B cell (primary cell): ENCODE results near the gene COBL. TPM values are rescaled to one million over a fixed set of nuclear protein-coding genes. Genes with fewer than 3 reads are reported as not detected.

Experiments
- ATAC-seq: fragments of 200-7000 bp; cut with Tn5 transposase; one replicate; pipeline ENCODE4 v1.10.0; 2021; ENCODE audit warnings: low read depth, mild to moderate bottlenecking, moderate number of reproducible peaks, moderate library complexity
- CTCF ChIA-PET: fragments of 350-600 bp; sonication (Branson Sonifier 250); formaldehyde crosslinking; loops from one replicate; lab custom pipeline; 2021; ENCODE audit warnings: antibody characterized with exemption, inconsistent platforms; lab: Charles Lee
- POLR2A ChIA-PET: fragments of 350-600 bp; sonication (Branson Sonifier 250); formaldehyde crosslinking; loops from one replicate; lab custom pipeline; 2021; ENCODE audit warnings: antibody characterized with exemption; lab: Charles Lee
- DNase-seq: peaks from one replicate; pipeline ENCODE4 v3.0.0; 2013
- H2AFZ ChIP-seq: 2 replicates; pipeline ENCODE4 v1.6.1; 2012; ENCODE audit warnings: mild to moderate bottlenecking, low read depth, low read length; ENCODE audit not compliant: insufficient read depth, poor library complexity, severe bottlenecking
- H3K27ac ChIP-seq, 2 donors: 1 replicate in 1 of 2; 2 replicates in 1 of 2; pipeline ENCODE4 v1.5.1; 2012 to 2013; ENCODE audit warnings: low read length in 2 of 2, mild to moderate bottlenecking in 2 of 2, moderate library complexity in 1 of 2
- H3K27me3 ChIP-seq, 4 experiments: fragments of 200-600 bp in 1 of 4; sonication (generic) in 1 of 4; replicated peaks in 1 of 4; 1 replicate in 2 of 4; 2 replicates in 2 of 4; pipeline versions ENCODE4 v1.6.1 to v1.7.0; 2013 to 2016; ENCODE audit warnings: low read length in 3 of 4, mild to moderate bottlenecking in 2 of 4, mixed read lengths in 1 of 4, moderate library complexity in 1 of 4; ENCODE audit not compliant: insufficient read depth in 4 of 4, control insufficient read depth in 3 of 4; ENCODE audit errors: control extremely low read depth in 1 of 4
- H3K36me3 ChIP-seq, 2 experiments: replicated peaks in 1 of 2; 1 replicate in 1 of 2; 2 replicates in 1 of 2; pipeline versions ENCODE4 v1.6.1 to v1.7.1; 2013; ENCODE audit warnings: low read length in 1 of 2; ENCODE audit not compliant: insufficient read depth in 2 of 2, control insufficient read depth in 1 of 2; ENCODE audit errors: control extremely low read depth in 1 of 2, extremely low read depth in 1 of 2
- H3K4me1 ChIP-seq, 2 donors: fragments of 200-600 bp in 1 of 2; sonication (generic) in 1 of 2; 1 replicate in 1 of 2; 2 replicates in 1 of 2; pipeline versions ENCODE4 v1.5.1 to v1.6.1; 2013 to 2017; ENCODE audit warnings: low read length in 2 of 2; ENCODE audit not compliant: control insufficient read depth in 2 of 2, insufficient read depth in 2 of 2
- H3K4me2 ChIP-seq: replicated peaks from 2 replicates; pipeline ENCODE3; 2012; ENCODE audit warnings: mild to moderate bottlenecking, low read depth, low read length; ENCODE audit not compliant: poor library complexity, severe bottlenecking
- H3K4me3 ChIP-seq, 5 experiments: fragments of 200-600 bp in 1 of 5; sonication (generic) in 1 of 5; 1 replicate in 3 of 5; 2 replicates in 2 of 5; pipeline versions ENCODE4 v1.5.1 to v1.7.0; 2011 to 2016; ENCODE audit warnings: low read length in 4 of 5, mild to moderate bottlenecking in 4 of 5, low read depth in 2 of 5, control low read depth in 1 of 5, moderate library complexity in 1 of 5; ENCODE audit not compliant: insufficient read depth in 1 of 5; ENCODE audit errors: control extremely low read depth in 1 of 5, extremely low read depth in 1 of 5
- H3K79me2 ChIP-seq: fragments of 200-600 bp; sonication (generic); one replicate; pipeline ENCODE4 v1.6.0; 2016; ENCODE audit warnings: low read length; ENCODE audit not compliant: control insufficient read depth, insufficient read depth
- H3K9ac ChIP-seq: fragments of 200-600 bp; sonication (generic); 2 replicates; pipeline ENCODE4 v1.6.1; 2017; ENCODE audit warnings: mild to moderate bottlenecking, low read length, moderate library complexity
- H3K9me3 ChIP-seq, 3 donors: one replicate each; pipeline versions ENCODE4 v1.6.1 to v1.7.1; 2013; ENCODE audit warnings: low read length in 2 of 3; ENCODE audit not compliant: control insufficient read depth in 2 of 3, insufficient read depth in 1 of 3; ENCODE audit errors: control extremely low read depth in 1 of 3
- H4K20me1 ChIP-seq: 2 replicates; pipeline ENCODE4 v1.6.0; 2012; ENCODE audit warnings: mild to moderate bottlenecking, low read length; ENCODE audit not compliant: insufficient read depth, control insufficient read depth, poor library complexity, severe bottlenecking
- H3K27ac Mint-ChIP-seq: one replicate; pipeline ENCODE4 v1.8.0; 2021; ENCODE audit warnings: mixed read lengths
- H3K27me3 Mint-ChIP-seq: one replicate; pipeline ENCODE4 v1.8.0; 2021; ENCODE audit warnings: mixed read lengths
- H3K4me1 Mint-ChIP-seq: one replicate; pipeline ENCODE4 v1.8.0; 2021; ENCODE audit warnings: mixed read lengths
- H3K4me3 Mint-ChIP-seq: one replicate; pipeline ENCODE4 v1.8.0; 2021; ENCODE audit warnings: mixed read lengths
- H3K9me3 Mint-ChIP-seq: one replicate; pipeline ENCODE4 v1.8.0; 2022; ENCODE audit warnings: mixed read lengths; ENCODE audit not compliant: insufficient read depth
- CTCF ChIP-seq: fragments of 200-600 bp; IDR thresholded peaks from one replicate; pipeline ENCODE4 v1.8.0; 2022; ENCODE audit warnings: antibody characterized with exemption, mild to moderate bottlenecking
- EZH2 ChIP-seq: IDR thresholded peaks from 2 replicates; pipeline ENCODE4 v1.6.1; 2012; ENCODE audit warnings: borderline replicate concordance, low read depth, mild to moderate bottlenecking, moderate library complexity, low read length; ENCODE audit not compliant: insufficient read depth, poor library complexity, severe bottlenecking
- WGBS: methylation state at CpG from one replicate; pipeline ENCODE4 v1.1.5; 2013; ENCODE audit warnings: missing lambda C conversion rate; ENCODE audit not compliant: insufficient coverage; 5-methylcytosine and 5-hydroxymethylcytosine counted together
- intact Hi-C: fragments of 100-400 bp; cut with micrococcal nuclease; formaldehyde crosslinking; loops from one replicate; pipeline ENCODE4 v1.10.0; 2022
- polyA plus RNA-seq: library from polyadenylated mRNA; depleted of rRNA; stranded (reverse); fragments of >200 nt; gene quantifications from 2 replicates; pipeline ENCODE4 v1.2.3, GENCODE V29; 2012
- total RNA-seq, 2 donors: library from RNA; stranded (reverse); fragments of 120-200 nt in 1 of 2; gene quantifications; 1 replicate in 1 of 2; 2 replicates in 1 of 2; pipeline versions ENCODE4 v1.2.3 to v1.2.4, GENCODE V29; 2013 to 2022

Gene COBL
- total and polyA plus RNA-seq, 2 donors (not counting 1 experiment from before 2014, with no cell fraction given): not detected

- ATAC-seq: no peak
These were observed 8.7 kb upstream of the COBL start for GRCh38 chr7:51325261-51325676.

More at GRCh38 chr7:51325261-51325676, 8.7 kb upstream of the COBL start:
- H3K27me3 ChIP-seq: peaks cover 0 to 6% (median 0%) of the 10 kb centered on the region in 4 experiments
- no peak for DNase-seq
- no peak overlapping the region for H3K27ac Mint-ChIP-seq
- no peak overlapping the region for H3K4me3 ChIP-seq
- H3K36me3 ChIP-seq: no peaks in the 10 kb centered on the region
- no peak overlapping the region for H3K4me2 ChIP-seq
- H3K9me3 ChIP-seq: no peaks in the 10 kb centered on the region
- no peaks in the 10 kb centered on the region for H4K20me1 ChIP-seq
- H3K4me1 Mint-ChIP-seq: no peaks in the 10 kb centered on the region
- 85% methylated on average over 6 of the region's 6 CpGs for WGBS
- no peak for TF ChIP-seq CTCF
- TF ChIP-seq EZH2: no peak
- H3K27ac ChIP-seq: no peak overlapping the region
- H3K9me3 Mint-ChIP-seq: no peaks in the 10 kb centered on the region
- no peak overlapping the region for H3K9ac ChIP-seq
- POLR2A ChIA-PET: no interaction called here
- intact Hi-C loops: no loop called here
- CTCF ChIA-PET: no interaction called here
- no peak overlapping the region for H2AFZ ChIP-seq
- no peaks in the 10 kb centered on the region for H3K79me2 ChIP-seq
- H3K27me3 Mint-ChIP-seq: peaks cover 7% of the 10 kb centered on the region
- H3K4me3 Mint-ChIP-seq: no peak overlapping the region
- H3K4me1 ChIP-seq: no peaks in the 10 kb centered on the region
